Sciatic nerve (tissue), 2 donors: ENCODE measurements around the gene SCN8A. TPM values are rescaled to one million over a fixed set of nuclear protein-coding genes. Genes with fewer than 3 reads are reported as not detected.
"Not testable (repeated sequence)": the region's sequence is repeated elsewhere in the genome, so short reads cannot be mapped to it uniquely, and the experiment has no call there.

Source experiments
- ATAC-seq: fragments of 200-7000 bp; cut with Tn5 transposase; one replicate; pipeline ENCODE4 v1.9.1; 2020; ENCODE audit warnings: mild to moderate bottlenecking, moderate library complexity
- DNase-seq: peaks from one replicate; pipeline ENCODE4 v3.0.0-alpha.2; 2020; ENCODE audit warnings: low spot score
- intact Hi-C: fragments of 100-400 bp; cut with DNase I; formaldehyde crosslinking; loops from one replicate; pipeline ENCODE4 v1.14.2; 2022
- total RNA-seq: library from RNA; stranded (reverse); fragmentation: NEBNext Ultra II Directional; extraction: Animal tissue kit (Norgen Biotek cat#: 25700); gene quantifications from one replicate; pipeline ENCODE4 v1.2.1, GENCODE V29; 2021
- donor health status: DM: no; HTN: no; CAD: no.
- donor health status: DM: no; HTN: no; CAD: no.

The SCN8A gene
- total RNA-seq, 1 donor from 2014 or later: 1.5 TPM

DNA sequence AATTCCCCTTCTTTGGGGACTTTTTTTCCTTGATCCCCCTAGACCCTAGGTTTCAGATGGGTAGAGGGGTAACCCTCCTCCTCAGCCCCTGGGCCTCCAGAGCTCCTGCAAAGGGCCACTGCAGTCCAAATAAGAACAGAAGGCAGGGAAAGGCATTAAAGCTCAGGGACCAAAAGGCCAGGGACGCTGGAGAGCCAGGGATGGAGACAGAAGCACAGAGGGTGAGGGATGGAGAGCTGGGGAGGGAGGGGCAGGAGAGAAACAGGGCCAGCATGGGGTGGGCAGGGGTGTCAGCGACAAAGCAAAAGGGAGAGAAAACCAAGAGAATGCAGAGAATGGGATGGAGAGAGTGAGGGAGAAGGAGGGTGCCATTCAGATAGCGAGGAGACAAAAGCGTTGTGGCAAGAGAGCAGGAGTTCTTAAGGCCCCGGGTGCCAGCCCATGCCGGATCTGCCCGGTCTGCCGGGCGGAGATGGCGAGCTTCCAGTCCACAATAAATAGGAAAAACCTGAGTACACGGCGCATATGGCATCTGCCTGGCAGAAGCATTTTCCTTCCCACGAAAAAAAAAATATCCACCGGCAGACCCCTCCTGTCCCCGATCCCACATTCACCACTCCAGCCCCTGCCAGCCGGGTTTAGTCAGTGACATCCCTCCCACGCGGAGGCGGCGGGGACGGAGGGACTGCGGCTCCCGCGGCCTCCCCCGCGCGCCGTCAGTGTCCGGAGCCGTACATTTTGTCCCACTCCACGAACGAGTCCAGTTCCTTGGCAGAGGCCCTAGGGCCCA, 228.9 kb downstream of the SCN8A start:
- DNase-seq: no peak
- no peak for ATAC-seq
- intact Hi-C loops: no loop called here

GRCh38 chr12:51820526-51821439, 229.8 kb downstream of the SCN8A start:
- ATAC-seq (peak; percentile 13), DNase-seq (no peak)
- intact Hi-C loops: no loop called here

GRCh38 chr12:51821440-51822260, 230.6 kb downstream of the SCN8A start:
- DNase-seq (no peak), ATAC-seq (no peak)
- intact Hi-C loops: no loop called here

DNA sequence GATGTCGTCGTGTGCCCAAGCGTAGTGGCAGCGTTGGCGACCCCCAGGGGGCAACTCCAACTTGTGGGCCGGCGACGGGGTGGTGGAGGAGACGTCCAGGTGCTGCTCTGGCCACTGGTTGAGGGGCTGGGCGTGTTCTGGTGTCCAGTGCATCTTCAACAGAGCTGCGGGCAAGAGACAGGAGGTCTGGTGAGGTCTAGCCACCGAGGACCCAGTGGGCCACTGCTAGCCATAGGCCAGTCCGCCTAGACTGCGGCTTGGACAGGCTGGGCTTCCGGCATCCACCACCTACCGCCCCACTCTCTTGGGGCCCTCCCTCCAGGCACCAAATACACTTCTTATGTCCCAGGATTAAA, 231.2 kb downstream of the SCN8A start:
- ATAC-seq: no peak
- intact Hi-C loops: no loop called here

DNA sequence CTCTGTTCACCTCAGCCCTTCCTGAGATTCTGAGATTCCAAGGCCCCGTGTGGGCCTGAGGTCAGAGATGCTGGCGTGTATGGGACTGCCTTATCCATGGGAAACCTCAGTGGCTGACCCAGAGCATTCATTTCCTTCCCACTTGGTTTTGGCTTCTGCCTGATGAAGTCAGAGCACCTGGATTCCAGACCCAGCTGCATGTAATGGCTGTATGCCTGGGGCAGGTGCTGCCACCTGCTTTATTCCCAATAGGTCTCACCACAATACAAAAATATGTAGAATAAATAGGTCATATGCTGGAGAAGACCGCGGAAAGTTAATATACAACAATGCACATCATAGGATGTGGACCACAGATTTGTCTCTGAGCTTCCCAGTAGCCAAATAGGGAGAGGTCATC, 231.9 kb downstream of the SCN8A start:
- ATAC-seq (no peak), DNase-seq (no peak)
- intact Hi-C loops: no loop called here

More for the DNA sequence above, 231.2 kb downstream of the SCN8A start:
- no peak for DNase-seq

DNA sequence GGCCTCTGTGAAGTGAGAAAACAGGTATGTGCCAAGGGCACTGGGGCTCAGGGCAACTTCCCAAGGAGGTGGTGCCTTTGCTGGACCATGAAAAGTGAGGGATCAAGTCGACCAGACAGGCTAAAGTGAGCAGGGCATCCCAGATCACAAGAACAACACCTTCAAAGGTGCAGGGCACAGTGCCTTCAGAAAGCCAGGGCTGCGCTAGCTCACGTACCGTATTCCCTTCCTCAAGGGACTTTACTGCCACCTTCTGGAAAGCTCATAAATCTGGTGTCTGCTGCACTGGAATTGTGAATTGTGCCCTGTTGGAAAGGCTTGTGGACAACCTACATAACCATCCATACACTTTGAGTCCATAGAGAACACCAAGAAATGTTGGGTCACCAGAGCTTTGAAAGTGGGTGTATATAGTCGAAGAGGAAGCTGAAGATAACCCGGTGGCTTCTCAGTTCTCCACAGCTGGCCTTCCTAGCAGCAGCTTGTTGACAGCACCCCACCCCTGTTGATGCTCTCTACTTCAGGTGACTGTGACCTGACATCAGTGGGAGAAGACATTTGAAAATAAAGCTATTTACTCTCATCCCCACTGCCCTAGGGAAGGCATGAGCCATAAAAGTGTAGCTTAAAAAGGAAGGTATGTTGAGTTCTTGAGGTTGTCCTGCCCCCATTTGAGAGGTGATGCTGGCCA, 233.0 kb downstream of the SCN8A start:
- intact Hi-C loops: no loop called here
- ATAC-seq (peak; percentile 35), DNase-seq (no peak)

GRCh38 chr12:51825216-51825615, 234.2 kb downstream of the SCN8A start:
- intact Hi-C loops: no loop called here
- ATAC-seq (no peak), DNase-seq (no peak)

- no peak for ATAC-seq
- no peak for DNase-seq
- intact Hi-C loops: no loop called here
Observed at GRCh38 chr12:51826881-51827280, 235.8 kb downstream of the SCN8A start.

DNA sequence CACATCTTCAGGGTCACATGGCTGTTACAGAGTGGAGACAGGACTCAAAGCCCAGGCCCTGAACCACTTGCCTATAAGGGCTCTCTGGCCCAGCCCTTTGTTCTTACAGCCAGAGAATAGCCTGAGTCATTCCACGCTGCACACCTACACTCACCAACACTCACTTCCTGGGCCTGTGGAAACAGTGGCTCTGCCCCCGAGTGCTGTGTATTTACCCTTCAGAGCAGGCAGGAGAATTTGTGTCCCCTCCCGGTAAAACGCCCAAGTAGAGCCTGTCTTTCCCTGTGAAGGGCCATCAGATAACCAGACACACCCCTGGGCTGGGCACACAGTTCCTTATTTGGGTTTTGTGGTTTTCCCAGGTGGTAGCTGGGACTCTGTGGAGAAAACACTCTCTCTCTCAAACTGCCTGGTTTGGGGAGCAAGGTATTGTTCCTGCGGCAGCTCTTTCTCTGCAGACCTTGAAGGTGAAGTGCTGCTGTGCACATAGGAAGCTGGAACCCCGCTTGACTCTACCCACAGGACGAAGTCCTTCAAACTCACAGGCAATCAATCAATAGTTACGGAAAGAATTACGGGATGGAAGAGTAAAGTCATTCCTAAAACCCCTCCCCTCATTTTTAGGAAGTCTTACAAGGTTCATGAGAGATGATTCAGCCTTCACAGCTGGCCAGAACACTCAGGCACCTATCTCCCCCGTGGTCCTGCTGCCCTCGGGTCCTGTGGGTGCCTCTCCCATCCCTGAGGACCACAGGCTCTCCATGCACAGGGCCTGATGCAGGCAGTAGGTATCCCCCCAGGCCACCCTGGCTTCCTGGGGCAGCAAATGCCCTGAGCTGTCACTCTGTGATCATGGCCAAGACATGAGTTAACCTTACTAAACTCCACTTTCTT, 237.1 kb downstream of the SCN8A start:
- DNase-seq (no peak), ATAC-seq (peak; percentile 44)
- intact Hi-C loops: no loop called here

DNA sequence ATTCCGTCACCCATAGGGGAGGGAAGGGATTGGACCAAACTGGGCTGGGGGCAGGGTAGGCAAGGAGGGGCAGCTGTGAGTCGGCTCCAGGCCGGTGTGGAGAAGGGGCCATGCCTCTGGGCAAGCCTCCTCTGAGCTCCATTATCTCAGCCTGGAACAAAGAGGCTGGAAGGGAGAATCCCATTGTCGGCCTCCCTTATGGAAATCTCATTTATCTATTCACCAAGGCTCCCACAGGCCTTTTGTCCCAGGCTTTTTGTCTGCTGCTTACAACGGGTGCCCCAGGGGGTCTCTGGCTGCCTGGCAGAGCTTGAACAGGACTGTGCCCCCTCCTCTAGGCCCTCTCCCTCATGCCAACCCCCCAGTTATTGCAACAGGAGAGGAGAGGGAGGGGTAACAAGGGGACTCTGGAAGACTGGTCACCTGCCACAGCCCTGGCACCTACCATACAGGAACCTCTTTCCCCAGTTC, 238.0 kb downstream of the SCN8A start:
- intact Hi-C loops: no loop called here

DNA sequence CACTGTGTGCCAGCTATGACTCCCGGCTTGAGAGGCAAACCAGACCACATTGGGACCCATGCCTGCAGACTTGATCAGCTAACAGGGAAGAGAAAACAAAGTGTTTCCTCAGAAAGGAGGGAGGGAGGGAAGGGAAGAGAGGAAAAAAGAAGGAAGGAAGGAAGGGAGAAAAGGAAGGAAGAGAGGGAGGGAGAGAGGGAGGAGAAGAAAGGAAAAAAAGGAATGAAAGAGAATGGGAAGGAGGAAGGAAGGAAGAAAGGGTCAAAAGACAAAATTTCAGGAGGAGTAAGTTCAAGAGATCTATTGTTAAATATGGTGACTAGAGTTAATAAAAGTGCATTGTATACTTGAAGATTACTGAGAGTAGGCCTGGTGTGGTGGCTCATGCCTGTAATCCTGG, 238.6 kb downstream of the SCN8A start:
- DNase-seq (no peak), ATAC-seq (no peak)
- intact Hi-C loops: loop anchor here (10.0 kb wide), 1 partner anchor 255 kb away; no protein-coding TSS in a partner anchor

More for the DNA sequence above, 238.0 kb downstream of the SCN8A start:
- no peak for ATAC-seq
- no peak for DNase-seq

DNA sequence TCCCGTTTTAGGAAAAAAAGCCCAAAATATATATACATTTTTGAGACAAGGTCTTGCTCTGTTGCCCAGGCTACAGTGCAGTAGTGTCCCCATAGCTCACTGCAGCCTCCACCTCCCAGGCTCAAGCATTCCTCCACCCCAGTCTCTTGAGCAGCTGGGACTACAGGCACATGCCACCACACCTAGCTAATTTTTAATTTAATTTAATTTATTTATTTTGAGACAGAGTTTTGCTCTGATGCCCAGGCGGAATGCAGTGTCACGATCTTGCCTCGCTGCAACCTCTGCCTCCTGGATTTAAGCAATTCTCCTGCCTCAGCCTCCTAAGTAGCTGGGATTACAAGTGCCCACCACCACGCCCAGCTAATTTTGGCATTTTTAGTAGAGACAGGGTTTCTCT, 240.8 kb downstream of the SCN8A start:
- intact Hi-C loops: loop anchor here (10.0 kb wide), 1 partner anchor 253 kb away; no protein-coding TSS in a partner anchor
- ATAC-seq, DNase-seq: not testable (repeated sequence)

DNA sequence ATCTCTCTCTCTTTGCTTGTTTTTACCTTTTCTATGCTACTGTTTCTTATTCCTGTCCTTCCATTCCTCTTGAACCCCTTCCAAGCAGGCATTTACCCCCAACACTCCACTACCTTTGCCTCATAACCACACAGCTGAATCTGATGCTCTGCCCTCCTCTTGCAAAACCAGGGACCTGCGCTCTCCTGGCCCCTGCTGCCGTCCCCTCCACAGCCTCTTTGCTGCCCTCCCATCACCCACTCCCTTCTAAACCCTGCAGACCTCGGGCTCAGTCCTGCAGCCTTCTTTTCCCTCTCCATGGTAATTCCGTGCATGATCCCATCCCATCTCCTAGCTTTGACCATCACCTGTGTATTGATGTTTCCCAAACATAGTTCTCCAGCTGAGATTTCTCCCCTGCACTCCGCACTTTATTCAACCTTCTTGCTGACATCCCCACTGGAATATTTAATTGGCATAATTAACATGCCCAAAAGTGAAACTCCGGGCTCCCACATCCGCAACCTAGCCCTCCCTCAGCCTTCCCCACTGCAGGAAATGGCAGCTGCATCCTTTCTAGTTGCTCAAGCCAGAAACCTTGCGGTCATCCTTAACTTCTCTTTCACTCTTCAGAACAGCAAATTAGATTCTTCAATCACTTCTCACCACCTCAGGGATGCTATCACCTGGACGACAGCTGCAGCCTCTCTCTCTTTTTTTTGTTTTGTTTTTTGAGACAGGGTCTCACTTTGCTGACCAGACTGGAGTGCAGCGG, 241.5 kb downstream of the SCN8A start:
- DNase-seq (no peak), ATAC-seq (no peak)
- intact Hi-C loops: loop anchor here (10.0 kb wide), 1 partner anchor 252 kb away; no protein-coding TSS in a partner anchor

DNA sequence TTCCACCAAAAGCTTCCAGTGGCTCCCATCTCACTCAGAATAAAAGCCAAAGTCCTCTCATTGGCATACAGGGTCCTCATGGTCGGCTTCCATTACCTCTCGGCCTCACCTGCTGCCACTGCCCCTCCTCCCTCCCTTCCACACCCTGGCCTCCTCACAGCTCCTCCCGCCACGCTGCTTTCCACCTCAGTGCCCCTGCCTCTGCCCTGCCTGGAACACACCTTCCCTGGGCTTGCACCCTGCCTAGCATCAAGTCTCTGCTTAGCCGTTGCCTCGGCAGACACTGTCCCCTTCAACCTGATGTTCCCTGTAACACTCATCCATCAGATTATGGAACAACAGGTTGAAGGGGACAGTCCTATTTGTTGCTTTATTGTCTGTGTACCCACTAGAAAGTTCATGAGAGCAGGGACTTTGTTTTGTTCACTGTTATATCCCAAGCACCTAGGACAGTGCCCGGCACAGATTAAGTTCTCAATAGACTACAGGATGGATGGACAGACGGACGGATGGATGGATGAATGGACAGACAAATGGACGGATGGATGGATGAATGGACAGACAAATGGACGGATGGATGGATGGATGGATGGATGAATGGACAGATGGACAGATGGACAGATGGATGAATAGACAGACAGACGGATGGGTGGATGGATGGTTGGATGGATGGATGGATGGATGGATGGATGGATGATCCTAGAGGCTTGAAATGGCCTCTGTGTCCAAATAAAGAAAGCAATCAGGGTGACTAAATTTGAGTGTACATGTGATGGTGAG, 242.6 kb downstream of the SCN8A start:
- intact Hi-C loops: loop anchor here (10.0 kb wide), 1 partner anchor 251 kb away; no protein-coding TSS in a partner anchor
- no peak for ATAC-seq
- no peak for DNase-seq

- intact Hi-C loops: loop anchor here (10.0 kb wide), 1 partner anchor 250 kb away; no protein-coding TSS in a partner anchor
- DNase-seq (no peak), ATAC-seq (no peak)
Observed at GRCh38 chr12:51834411-51834810, 243.4 kb downstream of the SCN8A start.
